ENCODE results near the gene KLHL42.

- TF ChIP-seq CTCF (conservative IDR thresholded peaks at IDR 0.05; ENCODE audit: low read length) (no peak), EZH2phosphoT487 (IDR thresholded peaks at IDR 0.05; ENCODE audit: borderline replicate concordance) (no peak)
Measured at GRCh38 chr12:27754795-27755194, 25.2 kb upstream of the KLHL42 start.

Measured in Loucy (cell line).